ENCODE results near the gene TAS2R10.
"Not testable (repeated sequence)": the region's sequence is repeated elsewhere in the genome, so short reads cannot be mapped to it uniquely, and the experiment has no call there.

Gene TAS2R10

GRCh38 chr12:10826258-10826657, at the start of gene TAS2R10:
TSS of gene TAS2R10 (minus strand) at chr12:10826358. CDS start at chr12:10826269, 89 bp downstream.
- DNase-seq: no peak

GRCh38 chr12:10873378-10873777, 47.2 kb upstream of the TAS2R10 start:
- DNase-seq: no peak

- no peak for DNase-seq
Observed at GRCh38 chr12:10867381-10867780, 41.2 kb upstream of the TAS2R10 start.

GRCh38 chr12:10863512-10864218, 37.5 kb upstream of the TAS2R10 start:
- no peak for DNase-seq

- no peak for DNase-seq
Observed at GRCh38 chr12:10861366-10861765, 35.2 kb upstream of the TAS2R10 start.

GRCh38 chr12:10855807-10856206, 29.6 kb upstream of the TAS2R10 start:
- no peak for DNase-seq

- no peak for DNase-seq
Observed at GRCh38 chr12:10853776-10854175, 27.6 kb upstream of the TAS2R10 start.

- no peak for DNase-seq
Observed at GRCh38 chr12:10851243-10851858, 25.2 kb upstream of the TAS2R10 start.

GRCh38 chr12:10849425-10849878, 23.3 kb upstream of the TAS2R10 start, which contains the start of gene PRR4:
TSS of gene PRR4 (minus strand) at chr12:10849475. CDS start at chr12:10849437, 38 bp downstream.
- no peak for DNase-seq

GRCh38 chr12:10847744-10848143, 21.6 kb upstream of the TAS2R10 start:
- DNase-seq: no peak

- DNase-seq: no peak
Observed at GRCh38 chr12:10842862-10843261, 16.7 kb upstream of the TAS2R10 start.

GRCh38 chr12:10838461-10838860, 12.3 kb upstream of the TAS2R10 start:
- no peak for DNase-seq

- no peak for DNase-seq
Observed at GRCh38 chr12:10829994-10830393, 3.8 kb upstream of the TAS2R10 start.

- DNase-seq: no peak
Observed at GRCh38 chr12:10824957-10825356, 1.2 kb downstream of the TAS2R10 start.

- DNase-seq: no peak
Observed at GRCh38 chr12:10811883-10812536, 14.1 kb downstream of the TAS2R10 start.

GRCh38 chr12:10810068-10810467, 16.1 kb downstream of the TAS2R10 start, which contains the start of gene TAS2R9:
TSS of gene TAS2R9 (minus strand) at chr12:10810168. CDS start at chr12:10810075, 93 bp downstream.
- no peak for DNase-seq

GRCh38 chr12:10807186-10807585, 19.0 kb downstream of the TAS2R10 start, which contains the start of gene TAS2R8:
TSS of gene TAS2R8 (minus strand) at chr12:10807286. CDS start at chr12:10806980, 306 bp downstream.
- no peak for DNase-seq

GRCh38 chr12:10802587-10802986, 23.6 kb downstream of the TAS2R10 start, which contains the start of gene TAS2R7:
TSS of gene TAS2R7 (minus strand) at chr12:10802627. CDS start at chr12:10802570, 57 bp downstream.
- no peak for DNase-seq

- no peak for DNase-seq
Observed at GRCh38 chr12:10801741-10802140, 24.4 kb downstream of the TAS2R10 start.

- no peak for DNase-seq
Observed at GRCh38 chr12:10794222-10794621, 31.9 kb downstream of the TAS2R10 start.

- DNase-seq: not testable (repeated sequence)
Observed at GRCh38 chr12:10791769-10792168, 34.4 kb downstream of the TAS2R10 start.

GRCh38 chr12:10783252-10783651, 42.9 kb downstream of the TAS2R10 start:
- no peak for DNase-seq

- no peak for DNase-seq
Observed at GRCh38 chr12:10779103-10779502, 47.1 kb downstream of the TAS2R10 start.
